NK-92 (cell line): ENCODE results near the gene FFAR2.
"Not testable (repeated sequence)": the region's sequence is repeated elsewhere in the genome, so short reads cannot be mapped to it uniquely, and the experiment has no call there.

Experiments used
- DNase-seq: peaks from one replicate; lab custom pipeline; 2025; ENCODE audit not compliant: unreplicated experiment; lab: John Stamatoyannopoulos, UW

The FFAR2 gene

GRCh38 chr19:35454663-35455062 lies 6.6 kb downstream of the FFAR2 start:
- no peak for DNase-seq

- DNase-seq = no peak
Observed at GRCh38 chr19:35455616-35456201, 7.7 kb downstream of the FFAR2 start.

- no peak for DNase-seq
Observed at GRCh38 chr19:35457173-35457572, 9.1 kb downstream of the FFAR2 start.

GRCh38 chr19:35458192-35458591 lies 10.1 kb downstream of the FFAR2 start:
- no peak for DNase-seq

- DNase-seq = no peak
Observed at GRCh38 chr19:35458731-35459391, 10.8 kb downstream of the FFAR2 start.

- DNase-seq = no peak
Observed at GRCh38 chr19:35459414-35460082, 11.5 kb downstream of the FFAR2 start.

GRCh38 chr19:35460608-35461007 lies 12.6 kb downstream of the FFAR2 start:
- no peak for DNase-seq

GRCh38 chr19:35461060-35461459 lies 13.0 kb downstream of the FFAR2 start:
- no peak for DNase-seq

- DNase-seq = not testable (repeated sequence)
Observed at GRCh38 chr19:35461788-35462187, 13.7 kb downstream of the FFAR2 start.

GRCh38 chr19:35462476-35462953 lies 14.5 kb downstream of the FFAR2 start:
- no peak for DNase-seq

- not testable (repeated sequence) for DNase-seq
Observed at GRCh38 chr19:35462956-35463355, 14.9 kb downstream of the FFAR2 start.

- DNase-seq = no peak
Observed at GRCh38 chr19:35466259-35466658, 18.2 kb downstream of the FFAR2 start.

GRCh38 chr19:35468637-35469036 lies 20.6 kb downstream of the FFAR2 start:
- DNase-seq = no peak

GRCh38 chr19:35470128-35470527 lies 22.1 kb downstream of the FFAR2 start:
- DNase-seq = no peak

- not testable (repeated sequence) for DNase-seq
Observed at GRCh38 chr19:35471075-35471474, 23.0 kb downstream of the FFAR2 start.

GRCh38 chr19:35471946-35472345 lies 23.9 kb downstream of the FFAR2 start:
- no peak for DNase-seq

GRCh38 chr19:35474104-35474503 lies 26.0 kb downstream of the FFAR2 start:
- no peak for DNase-seq

GRCh38 chr19:35474594-35474993 lies 26.5 kb downstream of the FFAR2 start:
- DNase-seq = not testable (repeated sequence)

- DNase-seq = no peak
Observed at GRCh38 chr19:35476149-35476548, 28.1 kb downstream of the FFAR2 start.

- DNase-seq = no peak
Observed at GRCh38 chr19:35478794-35479677, 31.0 kb downstream of the FFAR2 start.

GRCh38 chr19:35483089-35483488 lies 35.0 kb downstream of the FFAR2 start:
- DNase-seq = no peak
